ENCODE data around the gene PRKD3. TPM values are rescaled to one million over a fixed set of nuclear protein-coding genes. Genes with fewer than 3 reads are reported as not detected.
A peak's percentile ranks its signal among the peaks of the same experiment; 100 is the strongest.

PRKD3 gene
- total RNA-seq, 1 donor from 2014 or later: 50.1 TPM

DNA sequence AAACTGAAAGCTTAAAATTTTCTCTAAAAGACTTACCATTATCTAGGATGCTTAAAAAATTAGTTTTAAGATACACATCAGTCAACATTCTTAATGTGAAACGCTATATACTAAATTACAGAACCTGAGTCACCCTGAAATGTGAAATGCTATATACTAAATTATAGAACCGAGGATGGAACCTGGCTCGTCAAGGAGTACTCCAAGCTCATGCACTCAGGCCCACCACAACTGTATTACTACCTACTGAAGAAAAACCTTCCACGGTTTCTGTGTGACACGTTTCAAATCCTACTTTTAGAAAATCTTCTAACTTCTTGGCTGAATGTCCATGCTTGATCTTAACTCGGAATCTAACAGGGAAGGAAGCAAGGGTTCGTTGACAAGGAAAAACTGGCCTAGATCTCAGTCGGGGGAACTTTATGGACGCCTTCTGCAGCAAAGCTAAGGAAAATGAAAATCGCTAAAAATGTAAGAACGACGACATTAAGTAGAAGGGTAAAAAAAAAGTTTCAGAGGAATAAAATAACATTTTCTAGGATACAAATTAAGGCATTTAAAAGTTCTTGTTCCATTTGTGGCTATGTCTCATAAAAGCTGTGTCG, 1.4 kb downstream of the PRKD3 start:
- Mint-ChIP-seq H3K27me3 (ENCODE audit: unreplicated experiment) (no peaks in the 10 kb centered on the region), H3K27ac (ENCODE audit: unreplicated experiment) (peak overlapping the region; percentile 91), H3K9me3 (ENCODE audit: unreplicated experiment) (no peaks in the 10 kb centered on the region), H3K36me3 (ENCODE audit: unreplicated experiment) (no peaks in the 10 kb centered on the region), H3K4me3 (ENCODE audit: unreplicated experiment) (peak overlapping the region; percentile 96), H3K4me1 (ENCODE audit: unreplicated experiment) (peaks cover 58% of the 10 kb centered on the region)
- DNase-seq (ENCODE audit: extremely low spot score, unreplicated experiment): no peak
- TF ChIP-seq CTCF (IDR thresholded peaks at IDR 0.05): no peak

- H3K27ac Mint-ChIP-seq (ENCODE audit: unreplicated experiment): peak overlapping the region; percentile 91
- peaks cover 65% of the 10 kb centered on the region for H3K4me1 Mint-ChIP-seq (ENCODE audit: unreplicated experiment)
- no peaks in the 10 kb centered on the region for H3K27me3 Mint-ChIP-seq (ENCODE audit: unreplicated experiment)
- no peak for TF ChIP-seq CTCF (IDR thresholded peaks at IDR 0.05)
- peak overlapping the region; percentile 96 for H3K4me3 Mint-ChIP-seq (ENCODE audit: unreplicated experiment)
- peaks cover 2% of the 10 kb centered on the region for H3K36me3 Mint-ChIP-seq (ENCODE audit: unreplicated experiment)
- no peak for DNase-seq (ENCODE audit: extremely low spot score, unreplicated experiment)
- no peaks in the 10 kb centered on the region for H3K9me3 Mint-ChIP-seq (ENCODE audit: unreplicated experiment)
Observed at GRCh38 chr2:37322368-37322767, 2.3 kb downstream of the PRKD3 start.

GRCh38 chr2:37321029-37321682, 3.5 kb downstream of the PRKD3 start:
- Mint-ChIP-seq H3K9me3 (ENCODE audit: unreplicated experiment) (no peaks in the 10 kb centered on the region), H3K4me3 (ENCODE audit: unreplicated experiment) (no peak overlapping the region), H3K36me3 (ENCODE audit: unreplicated experiment) (peaks cover 8% of the 10 kb centered on the region), H3K27ac (ENCODE audit: unreplicated experiment) (no peak overlapping the region), H3K27me3 (ENCODE audit: unreplicated experiment) (no peaks in the 10 kb centered on the region), H3K4me1 (ENCODE audit: unreplicated experiment) (peaks cover 54% of the 10 kb centered on the region)
- no peak for TF ChIP-seq CTCF (IDR thresholded peaks at IDR 0.05)
- DNase-seq (ENCODE audit: extremely low spot score, unreplicated experiment): no peak

DNA sequence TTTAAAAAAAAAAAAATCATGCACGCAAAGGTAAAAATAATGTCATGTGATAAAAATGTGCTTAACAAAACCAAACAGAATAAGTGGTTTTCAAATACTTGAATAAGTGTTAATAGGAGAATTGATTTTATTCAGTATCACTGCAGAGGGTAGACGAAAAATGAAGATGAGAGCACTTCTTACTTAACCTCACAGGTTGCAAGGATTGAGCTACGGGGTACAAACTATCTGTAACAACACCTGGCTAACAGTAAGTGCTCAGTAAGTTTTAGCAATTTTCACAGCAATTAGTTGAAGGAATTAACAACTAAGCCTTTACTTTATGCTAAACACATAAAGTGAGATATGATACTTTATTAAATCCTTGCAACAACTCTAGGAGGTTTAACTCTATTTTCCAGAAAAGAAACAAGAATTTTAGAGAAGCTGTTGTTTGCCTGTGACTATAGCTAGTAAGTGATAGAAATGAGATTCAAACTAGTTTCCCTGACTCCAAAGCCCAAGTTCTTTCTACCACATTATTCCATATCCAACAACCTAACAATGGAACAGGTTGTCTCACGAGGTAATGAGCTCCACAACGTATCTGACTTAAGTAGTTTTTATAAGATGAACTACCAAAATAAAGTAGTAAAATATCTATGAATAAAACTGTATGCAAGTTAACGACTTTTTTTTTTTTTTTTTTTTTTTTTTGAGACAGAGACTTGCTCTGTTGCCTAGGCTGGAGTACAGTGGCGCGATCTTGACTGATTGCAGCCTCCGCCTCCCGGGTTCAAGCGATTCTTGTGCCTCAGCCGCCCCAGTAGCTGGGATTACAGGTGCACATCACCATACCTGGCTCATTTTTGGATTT, 4.7 kb downstream of the PRKD3 start:
- Mint-ChIP-seq H3K27me3 (ENCODE audit: unreplicated experiment) (no peaks in the 10 kb centered on the region), H3K27ac (ENCODE audit: unreplicated experiment) (no peak overlapping the region), H3K4me1 (ENCODE audit: unreplicated experiment) (peaks cover 57% of the 10 kb centered on the region), H3K4me3 (ENCODE audit: unreplicated experiment) (no peak overlapping the region), H3K36me3 (ENCODE audit: unreplicated experiment) (peaks cover 8% of the 10 kb centered on the region), H3K9me3 (ENCODE audit: unreplicated experiment) (no peaks in the 10 kb centered on the region)
- DNase-seq (ENCODE audit: extremely low spot score, unreplicated experiment): no peak
- no peak for TF ChIP-seq CTCF (IDR thresholded peaks at IDR 0.05)

GRCh38 chr2:37318401-37318800, 6.2 kb downstream of the PRKD3 start:
- H3K4me1 Mint-ChIP-seq (ENCODE audit: unreplicated experiment): peaks cover 62% of the 10 kb centered on the region
- H3K36me3 Mint-ChIP-seq (ENCODE audit: unreplicated experiment): peaks cover 13% of the 10 kb centered on the region
- DNase-seq (ENCODE audit: extremely low spot score, unreplicated experiment): no peak
- H3K4me3 Mint-ChIP-seq (ENCODE audit: unreplicated experiment): no peak overlapping the region
- H3K27ac Mint-ChIP-seq (ENCODE audit: unreplicated experiment): peak overlapping the region; percentile 29
- H3K27me3 Mint-ChIP-seq (ENCODE audit: unreplicated experiment): no peaks in the 10 kb centered on the region
- no peaks in the 10 kb centered on the region for H3K9me3 Mint-ChIP-seq (ENCODE audit: unreplicated experiment)
- TF ChIP-seq CTCF (IDR thresholded peaks at IDR 0.05): no peak
